Measurements from ENCODE around the gene FLNC.

- TF ChIP-seq CTCF (IDR thresholded peaks at IDR 0.05) = no peak
- no peak for TF ChIP-seq POLR2A (IDR thresholded peaks at IDR 0.05)
- TF ChIP-seq POLR2AphosphoS5 (IDR thresholded peaks at IDR 0.05) = no peak
- no peak for TF ChIP-seq EP300 (IDR thresholded peaks at IDR 0.05)
Measured at GRCh38 chr7:128783143-128783861, 46.9 kb upstream of the FLNC start.

Data from suprapubic skin (tissue), 4 donors.